ENCODE results near the gene MOB3B.
A peak's percentile ranks its signal among the peaks of the same experiment; 100 is the strongest.

MOB3B gene

GRCh38 chr9:27408482-27408881 lies 121.1 kb downstream of the MOB3B start:
- Histone ChIP-seq H3K9ac (ENCODE audit: low read depth, low read length, poor library complexity) (no peak overlapping the region), H2AFZ (ENCODE audit: low read length) (no peak overlapping the region), H3K79me1 (ENCODE audit: low read depth, low read length) (peaks cover 4% of the 10 kb centered on the region), H3K14ac (ENCODE audit: low read length) (no peak overlapping the region), H3K4me1 (ENCODE audit: control insufficient read depth in 2 of 2, insufficient read depth in 1 of 2, low read depth in 1 of 2, low read length in 2 of 2) (peaks cover 2 to 6% of the 10 kb centered on the region in 2 donors), H2BK120ac (ENCODE audit: low read depth, low read length) (no peak overlapping the region), H4K8ac (ENCODE audit: low read depth, low read length) (no peak overlapping the region), H3K23ac (ENCODE audit: low read depth, low read length, poor library complexity) (no peak overlapping the region), H3K18ac (ENCODE audit: low read length) (no peak overlapping the region), H2BK15ac (ENCODE audit: low read length) (no peak overlapping the region), H2AK5ac (ENCODE audit: low read depth, low read length) (no peak overlapping the region), H3K27me3 (ENCODE audit: control insufficient read depth in 3 of 3, insufficient read depth in 3 of 3, low read depth in 1 of 3, low read length in 3 of 3) (no peaks in the 10 kb centered on the region), H3K27ac (replicated peaks; ENCODE audit: low read length) (no peak overlapping the region), H2BK12ac (ENCODE audit: low read length) (no peak overlapping the region), H4K91ac (ENCODE audit: low read depth, low read length, poor library complexity) (no peak overlapping the region), H3K9me3 (replicated peaks in 1 of 2; ENCODE audit: control insufficient read depth in 2 of 2, insufficient read depth in 1 of 2, low read depth in 1 of 2, low read length in 2 of 2) (peaks cover 0 to 24% of the 10 kb centered on the region in 2 donors), H3K4ac (ENCODE audit: low read length) (no peak overlapping the region), H3K4me3 (ENCODE audit: low read length in 2 of 2) (no peak overlapping the region), H2BK5ac (ENCODE audit: low read length) (no peak overlapping the region), H3K36me3 (replicated peaks in 1 of 2; ENCODE audit: control insufficient read depth in 2 of 2, insufficient read depth in 2 of 2, low read length in 2 of 2) (no peaks in the 10 kb centered on the region), H3K4me2 (ENCODE audit: insufficient read depth, low read length, poor library complexity, severe bottlenecking) (no peak overlapping the region)
- WGBS, 2 donors (ENCODE audit: extremely low coverage in 2 of 2, insufficient read length in 2 of 2, insufficient replicate concordance in 1 of 2): no CpG with 5 or more reads among the region's 2 CpGs
- DNase-seq (ENCODE audit: low spot score): no peak

- Histone ChIP-seq H3K9me3 (replicated peaks in 1 of 2; ENCODE audit: control insufficient read depth in 2 of 2, insufficient read depth in 1 of 2, low read depth in 1 of 2, low read length in 2 of 2) (peaks cover 0 to 24% of the 10 kb centered on the region in 2 donors), H3K4ac (ENCODE audit: low read length) (no peak overlapping the region), H2BK120ac (ENCODE audit: low read depth, low read length) (no peak overlapping the region), H3K4me3 (ENCODE audit: low read length in 2 of 2) (no peak overlapping the region), H2AK5ac (ENCODE audit: low read depth, low read length) (no peak overlapping the region), H3K79me1 (ENCODE audit: low read depth, low read length) (peaks cover 4% of the 10 kb centered on the region), H3K23ac (ENCODE audit: low read depth, low read length, poor library complexity) (no peak overlapping the region), H4K8ac (ENCODE audit: low read depth, low read length) (no peak overlapping the region), H2BK15ac (ENCODE audit: low read length) (no peak overlapping the region), H2BK12ac (ENCODE audit: low read length) (no peak overlapping the region), H3K9ac (ENCODE audit: low read depth, low read length, poor library complexity) (no peak overlapping the region), H2BK5ac (ENCODE audit: low read length) (peak overlapping the region; percentile 61), H3K4me2 (ENCODE audit: insufficient read depth, low read length, poor library complexity, severe bottlenecking) (no peak overlapping the region), H3K18ac (ENCODE audit: low read length) (no peak overlapping the region), H3K27ac (replicated peaks; ENCODE audit: low read length) (no peak overlapping the region), H3K4me1 (ENCODE audit: control insufficient read depth in 2 of 2, insufficient read depth in 1 of 2, low read depth in 1 of 2, low read length in 2 of 2) (peaks cover 2 to 6% of the 10 kb centered on the region in 2 donors), H4K91ac (ENCODE audit: low read depth, low read length, poor library complexity) (no peak overlapping the region), H3K27me3 (ENCODE audit: control insufficient read depth in 3 of 3, insufficient read depth in 3 of 3, low read depth in 1 of 3, low read length in 3 of 3) (no peaks in the 10 kb centered on the region), H3K36me3 (replicated peaks in 1 of 2; ENCODE audit: control insufficient read depth in 2 of 2, insufficient read depth in 2 of 2, low read length in 2 of 2) (no peaks in the 10 kb centered on the region), H2AFZ (ENCODE audit: low read length) (no peak overlapping the region), H3K14ac (ENCODE audit: low read length) (no peak overlapping the region)
- WGBS, 2 donors (ENCODE audit: extremely low coverage in 2 of 2, insufficient read length in 2 of 2, insufficient replicate concordance in 1 of 2): no CpG with 5 or more reads among the region's 5 CpGs
- no peak for DNase-seq (ENCODE audit: low spot score)
Observed at GRCh38 chr9:27408001-27408400, 121.6 kb downstream of the MOB3B start.

- no peak overlapping the region for H2BK120ac ChIP-seq (ENCODE audit: low read depth, low read length)
- H4K91ac ChIP-seq (ENCODE audit: low read depth, low read length, poor library complexity): no peak overlapping the region
- no peak overlapping the region for H2AFZ ChIP-seq (ENCODE audit: low read length)
- H3K27ac ChIP-seq (replicated peaks; ENCODE audit: low read length): no peak overlapping the region
- H3K18ac ChIP-seq (ENCODE audit: low read length): peak overlapping the region; percentile 53
- DNase-seq (ENCODE audit: low spot score): no peak
- no peak overlapping the region for H2AK5ac ChIP-seq (ENCODE audit: low read depth, low read length)
- H3K27me3 ChIP-seq (ENCODE audit: control insufficient read depth in 3 of 3, insufficient read depth in 3 of 3, low read depth in 1 of 3, low read length in 3 of 3): no peaks in the 10 kb centered on the region
- H4K8ac ChIP-seq (ENCODE audit: low read depth, low read length): no peak overlapping the region
- H2BK15ac ChIP-seq (ENCODE audit: low read length): no peak overlapping the region
- peaks cover 2 to 9% of the 10 kb centered on the region in 2 donors for H3K4me1 ChIP-seq (ENCODE audit: control insufficient read depth in 2 of 2, insufficient read depth in 1 of 2, low read depth in 1 of 2, low read length in 2 of 2)
- H3K14ac ChIP-seq (ENCODE audit: low read length): no peak overlapping the region
- peaks cover 0 to 24% of the 10 kb centered on the region in 2 donors for H3K9me3 ChIP-seq (replicated peaks in 1 of 2; ENCODE audit: control insufficient read depth in 2 of 2, insufficient read depth in 1 of 2, low read depth in 1 of 2, low read length in 2 of 2)
- WGBS, 2 donors (ENCODE audit: extremely low coverage in 2 of 2, insufficient read length in 2 of 2, insufficient replicate concordance in 1 of 2): no CpG with 5 or more reads among the region's 1 CpG
- no peak overlapping the region for H3K9ac ChIP-seq (ENCODE audit: low read depth, low read length, poor library complexity)
- peaks cover 4% of the 10 kb centered on the region for H3K79me1 ChIP-seq (ENCODE audit: low read depth, low read length)
- no peak overlapping the region for H3K4me3 ChIP-seq (ENCODE audit: low read length in 2 of 2)
- no peak overlapping the region for H3K23ac ChIP-seq (ENCODE audit: low read depth, low read length, poor library complexity)
- no peak overlapping the region for H3K4ac ChIP-seq (ENCODE audit: low read length)
- H2BK12ac ChIP-seq (ENCODE audit: low read length): no peak overlapping the region
- H2BK5ac ChIP-seq (ENCODE audit: low read length): peak overlapping the region; percentile 61
- H3K4me2 ChIP-seq (ENCODE audit: insufficient read depth, low read length, poor library complexity, severe bottlenecking): no peak overlapping the region
- no peaks in the 10 kb centered on the region for H3K36me3 ChIP-seq (replicated peaks in 1 of 2; ENCODE audit: control insufficient read depth in 2 of 2, insufficient read depth in 2 of 2, low read length in 2 of 2)
Observed at GRCh38 chr9:27407491-27407890, 122.1 kb downstream of the MOB3B start.

- no peak for DNase-seq (ENCODE audit: low spot score)
- Histone ChIP-seq H2AFZ (ENCODE audit: low read length) (no peak overlapping the region), H3K4me2 (ENCODE audit: insufficient read depth, low read length, poor library complexity, severe bottlenecking) (no peak overlapping the region), H3K4me3 (ENCODE audit: low read length in 2 of 2) (no peak overlapping the region), H2BK5ac (ENCODE audit: low read length) (no peak overlapping the region), H3K14ac (ENCODE audit: low read length) (no peak overlapping the region), H3K9me3 (replicated peaks in 1 of 2; ENCODE audit: control insufficient read depth in 2 of 2, insufficient read depth in 1 of 2, low read depth in 1 of 2, low read length in 2 of 2) (peaks cover 0 to 24% of the 10 kb centered on the region in 2 donors), H3K36me3 (replicated peaks in 1 of 2; ENCODE audit: control insufficient read depth in 2 of 2, insufficient read depth in 2 of 2, low read length in 2 of 2) (no peaks in the 10 kb centered on the region), H3K27me3 (ENCODE audit: control insufficient read depth in 3 of 3, insufficient read depth in 3 of 3, low read depth in 1 of 3, low read length in 3 of 3) (no peaks in the 10 kb centered on the region), H3K4me1 (ENCODE audit: control insufficient read depth in 2 of 2, insufficient read depth in 1 of 2, low read depth in 1 of 2, low read length in 2 of 2) (peaks cover 0 to 6% of the 10 kb centered on the region in 2 donors), H2BK15ac (ENCODE audit: low read length) (no peak overlapping the region), H3K79me1 (ENCODE audit: low read depth, low read length) (peaks cover 4% of the 10 kb centered on the region), H2BK120ac (ENCODE audit: low read depth, low read length) (no peak overlapping the region), H3K27ac (replicated peaks; ENCODE audit: low read length) (no peak overlapping the region), H3K9ac (ENCODE audit: low read depth, low read length, poor library complexity) (no peak overlapping the region), H2BK12ac (ENCODE audit: low read length) (no peak overlapping the region), H4K91ac (ENCODE audit: low read depth, low read length, poor library complexity) (no peak overlapping the region), H3K4ac (ENCODE audit: low read length) (no peak overlapping the region), H2AK5ac (ENCODE audit: low read depth, low read length) (no peak overlapping the region), H3K23ac (ENCODE audit: low read depth, low read length, poor library complexity) (no peak overlapping the region), H3K18ac (ENCODE audit: low read length) (no peak overlapping the region), H4K8ac (ENCODE audit: low read depth, low read length) (no peak overlapping the region)
Observed at GRCh38 chr9:27404661-27405060, 125.0 kb downstream of the MOB3B start.
